Measurements from ENCODE around the gene WDR74. TPM values are rescaled to one million over a fixed set of nuclear protein-coding genes. Genes with fewer than 3 reads are reported as not detected.
A peak's percentile ranks its signal among the peaks of the same experiment; 100 is the strongest.
"Not testable (repeated sequence)": the region's sequence is repeated elsewhere in the genome, so short reads cannot be mapped to it uniquely, and the experiment has no call there.

The WDR74 gene
- total RNA-seq, 1 donor from 2014 or later: 27.0 TPM

DNA sequence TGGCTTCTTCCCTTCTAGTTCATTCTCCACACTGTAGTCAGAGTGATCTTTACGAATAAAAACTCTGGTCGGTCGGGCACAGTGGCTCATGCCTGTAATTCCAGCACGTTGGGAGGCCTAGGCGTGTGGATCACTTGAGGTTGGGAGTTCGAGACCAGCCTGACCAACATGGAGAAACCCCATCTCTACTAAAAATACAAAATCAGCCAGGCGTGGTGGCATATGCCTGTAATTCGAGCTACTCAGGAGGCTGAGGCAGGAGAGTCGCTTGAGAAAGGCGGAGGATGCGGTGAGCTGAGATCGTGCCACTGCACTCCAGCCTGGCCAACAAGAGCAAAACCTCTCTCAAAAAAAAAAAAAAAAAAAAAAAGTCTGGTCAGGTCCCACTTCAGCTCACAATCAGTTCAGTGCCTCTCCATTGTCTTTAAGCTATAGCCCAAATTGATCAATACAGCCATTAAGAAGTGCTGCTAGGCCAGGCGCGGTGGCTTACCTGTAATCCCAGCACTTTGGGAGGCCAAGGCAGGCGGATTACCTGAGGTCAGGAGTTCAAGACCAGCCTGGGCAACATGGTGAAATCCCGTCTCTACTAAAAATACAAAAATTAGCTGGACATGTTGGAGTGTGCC is 22.3 kb upstream of the WDR74 start:
- not testable (repeated sequence) for DNase-seq; ATAC-seq (ENCODE audit: poor library complexity)
- intact Hi-C loops (cut with DNase I): loop anchor here (1.0 to 10.0 kb wide), 2 partner anchors 75 to 467 kb away; no protein-coding TSS in a partner anchor

DNA sequence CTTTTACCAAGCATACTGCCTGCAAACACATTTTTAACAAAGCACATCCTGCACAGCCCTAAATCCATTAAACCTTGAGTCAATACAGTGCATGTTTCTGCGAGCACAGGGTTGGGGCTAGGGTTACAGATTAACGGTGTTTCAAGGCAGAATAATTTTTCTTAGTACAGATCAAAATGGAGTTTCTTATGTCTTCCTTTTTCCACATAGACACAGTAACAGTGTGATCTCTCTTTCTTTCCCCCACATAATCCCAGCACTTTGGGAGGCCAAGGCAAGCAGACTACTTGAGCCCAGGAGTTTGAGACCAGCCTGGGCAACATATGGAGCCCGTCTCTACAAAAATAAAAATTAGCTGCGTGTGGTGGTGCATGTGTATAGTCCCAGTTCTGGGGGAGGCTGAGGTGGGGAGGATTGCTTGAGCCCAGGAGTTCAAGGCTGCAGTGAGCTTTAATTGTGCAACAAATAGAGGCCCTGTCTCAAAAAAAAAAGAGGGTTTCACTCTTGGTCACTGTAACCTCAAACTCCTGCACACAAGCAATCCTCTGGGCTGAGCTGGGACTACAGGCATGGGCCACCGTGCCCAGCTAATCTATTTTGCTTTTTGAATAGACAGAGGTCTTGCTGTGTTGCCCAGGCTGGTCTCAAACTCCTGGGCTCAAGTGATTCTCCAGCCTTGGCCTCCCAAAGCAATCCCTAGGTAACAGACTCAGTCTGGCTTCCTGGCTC is 21.6 kb upstream of the WDR74 start:
- intact Hi-C loops (cut with DNase I): loop anchor here (10.0 kb wide), 1 partner anchor 466 kb away; no protein-coding TSS in a partner anchor
- ATAC-seq (ENCODE audit: poor library complexity) (no peak), DNase-seq (no peak)

DNA sequence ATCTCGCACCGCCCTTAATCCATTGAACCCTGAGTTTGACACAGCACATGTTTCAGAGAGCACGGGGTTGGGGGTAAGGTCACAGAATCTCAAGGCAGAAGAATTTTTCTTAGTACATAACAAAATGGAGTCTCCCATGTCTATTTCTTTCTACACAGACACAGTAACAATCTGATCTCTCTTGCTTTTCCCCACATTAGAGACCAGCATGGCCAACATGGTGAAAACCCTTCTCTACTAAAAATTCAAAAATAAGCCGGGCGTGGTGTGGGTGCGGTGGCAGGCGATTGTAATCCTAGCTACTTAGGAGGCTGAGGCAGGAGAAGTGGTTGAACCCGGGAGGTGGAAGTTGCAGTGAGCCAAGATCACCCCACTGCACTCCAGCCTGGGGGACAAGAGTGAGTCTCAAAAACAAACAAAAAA is 19.9 kb upstream of the WDR74 start:
- intact Hi-C loops (cut with DNase I); ATAC-seq (ENCODE audit: poor library complexity); DNase-seq: not testable (repeated sequence)

DNA sequence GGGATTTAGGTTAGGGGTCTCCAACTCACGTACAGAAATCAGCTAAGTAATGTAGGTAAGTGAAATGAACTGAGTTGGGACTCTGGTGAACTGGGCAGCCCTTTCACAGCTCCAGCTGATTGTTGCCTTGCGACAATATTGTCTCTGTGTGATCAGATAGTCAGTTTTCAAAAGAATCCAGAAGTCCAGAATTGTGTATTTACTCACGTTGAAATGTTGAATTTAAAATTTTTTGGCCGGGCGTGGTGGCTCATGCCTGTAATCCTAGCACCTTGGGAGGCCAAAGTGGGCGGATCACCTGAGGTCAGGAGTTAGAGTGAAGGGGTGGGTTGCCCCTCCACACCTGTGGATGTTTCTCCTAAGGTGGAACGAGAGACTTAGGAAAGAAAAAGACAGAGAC is 18.8 kb upstream of the WDR74 start:
- intact Hi-C loops (cut with DNase I): no loop called here
- ATAC-seq (ENCODE audit: poor library complexity) (no peak), DNase-seq (no peak)

DNA sequence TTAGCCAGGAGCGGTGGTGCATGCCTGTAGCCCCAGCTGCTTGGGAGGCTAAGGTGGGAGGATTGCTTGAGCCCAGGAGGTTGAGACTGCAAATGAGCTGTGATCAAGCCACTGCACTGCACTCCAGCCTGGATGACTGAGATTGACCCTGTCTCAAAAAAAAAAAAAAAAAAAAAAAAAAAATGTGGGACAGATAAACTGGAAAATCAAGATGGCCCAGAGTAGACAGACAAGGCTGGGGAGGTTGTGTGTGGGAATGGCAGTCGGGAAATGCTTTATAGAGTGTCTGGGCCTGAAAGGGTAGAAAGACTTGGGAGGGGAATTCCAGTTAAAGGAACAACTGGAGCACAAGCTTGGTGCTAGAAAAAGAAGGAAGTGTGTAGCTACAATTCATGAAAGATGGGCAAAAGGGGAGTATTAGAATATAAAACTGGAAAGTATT is 18.2 kb upstream of the WDR74 start:
- no peak for DNase-seq
- ATAC-seq (ENCODE audit: poor library complexity): no peak
- intact Hi-C loops (cut with DNase I): no loop called here

DNA sequence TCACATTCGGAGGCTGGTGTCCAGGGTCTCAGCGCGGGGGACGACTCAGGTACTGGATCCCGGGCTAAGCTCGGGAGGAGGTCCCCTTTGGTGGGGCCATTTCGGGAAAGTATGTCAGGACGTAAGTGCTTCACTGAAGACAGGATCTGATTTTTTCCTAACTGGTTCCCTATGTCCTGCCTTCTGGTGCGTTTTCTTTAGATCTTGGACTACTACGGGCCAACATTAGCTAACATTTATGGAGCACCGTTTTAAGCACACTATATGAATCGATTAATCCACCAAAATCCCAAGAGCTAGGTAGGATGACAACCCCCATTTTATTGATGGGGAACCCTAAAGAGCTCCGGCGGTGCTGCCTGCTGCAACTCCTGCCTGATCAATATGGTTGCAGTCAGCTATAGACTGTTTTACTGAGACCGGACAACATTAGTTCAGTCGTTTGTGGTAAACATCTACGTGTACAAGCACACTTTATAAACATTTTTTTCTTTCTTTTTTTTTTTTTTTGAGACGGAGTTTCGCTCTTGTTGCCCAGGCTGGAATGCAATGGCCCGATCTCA is 17.0 kb upstream of the WDR74 start:
- ATAC-seq (ENCODE audit: poor library complexity) (peak; percentile 5), DNase-seq (no peak)
- intact Hi-C loops (cut with DNase I): no loop called here

DNA sequence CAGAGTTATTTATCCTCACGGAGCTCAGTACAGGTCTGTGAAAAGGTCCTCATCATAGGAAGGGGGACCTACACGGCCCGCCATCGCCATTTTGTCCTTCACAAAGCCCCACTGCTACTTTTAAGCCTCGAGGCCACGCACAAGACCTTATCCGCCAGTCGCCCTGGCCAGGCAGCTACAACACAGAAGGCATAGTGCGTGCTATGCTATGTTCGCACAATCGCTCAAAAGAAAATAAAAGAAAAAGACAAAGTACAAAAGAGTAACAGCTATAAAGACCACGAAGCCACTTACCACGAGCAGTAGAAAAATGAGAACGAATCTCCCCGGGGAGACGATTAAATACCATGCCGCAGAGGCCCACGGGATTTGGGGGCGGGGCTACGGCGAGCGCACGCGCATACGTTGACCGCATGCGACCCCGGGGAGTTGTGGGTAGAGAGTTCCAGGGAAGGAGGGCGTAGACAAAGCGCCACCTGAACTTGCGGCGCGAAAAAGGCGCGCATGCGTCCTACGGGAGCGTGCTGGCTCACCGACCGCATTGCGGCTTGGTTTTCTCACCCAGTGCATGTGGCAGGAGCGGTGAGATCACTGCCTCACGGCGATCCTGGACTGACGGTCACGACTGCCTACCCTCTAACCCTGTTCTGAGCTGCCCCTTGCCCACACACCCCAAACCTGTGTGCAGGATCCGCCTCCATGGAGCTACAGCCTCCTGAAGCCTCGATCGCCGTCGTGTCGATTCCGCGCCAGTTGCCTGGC is 16.4 kb upstream of the WDR74 start:
- intact Hi-C loops (cut with DNase I): no loop called here
- DNase-seq (peak; percentile 96), ATAC-seq (ENCODE audit: poor library complexity) (peak; percentile 98)

DNA sequence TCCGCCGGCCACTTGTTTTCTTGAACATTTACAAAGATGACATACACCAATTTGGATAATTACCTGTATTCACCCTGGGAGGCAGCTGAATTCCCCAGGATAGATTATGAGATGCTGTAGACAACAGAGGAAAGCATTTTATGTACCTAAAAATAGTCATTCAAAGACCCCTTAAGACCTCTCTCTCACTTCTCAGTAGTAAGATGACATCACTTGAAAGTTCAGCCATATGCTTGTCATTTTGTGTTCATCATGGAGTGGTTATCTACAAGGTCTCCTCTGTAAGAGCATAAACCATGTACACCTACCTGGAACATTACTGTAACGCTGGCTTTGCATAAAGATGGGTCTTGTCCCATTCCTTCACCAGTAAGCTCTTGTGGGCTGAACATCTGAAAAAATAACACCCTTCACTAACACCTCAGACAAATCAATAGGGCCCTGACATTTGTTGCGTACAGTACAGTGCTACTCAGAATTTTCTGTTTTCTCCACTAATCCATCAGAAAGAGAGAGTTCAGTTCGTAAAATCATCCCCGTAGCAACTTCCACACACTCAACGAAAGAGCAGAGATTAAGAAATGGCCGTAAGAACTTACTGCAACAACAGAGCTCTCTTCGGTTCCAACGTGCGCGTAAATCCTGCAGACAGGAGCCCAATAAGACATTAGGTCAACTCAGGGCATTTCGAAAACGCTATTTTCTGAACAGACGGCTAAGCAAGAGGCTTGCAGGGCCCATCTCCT is 15.6 kb upstream of the WDR74 start:
- intact Hi-C loops (cut with DNase I): no loop called here
- DNase-seq (no peak), ATAC-seq (ENCODE audit: poor library complexity) (no peak)

DNA sequence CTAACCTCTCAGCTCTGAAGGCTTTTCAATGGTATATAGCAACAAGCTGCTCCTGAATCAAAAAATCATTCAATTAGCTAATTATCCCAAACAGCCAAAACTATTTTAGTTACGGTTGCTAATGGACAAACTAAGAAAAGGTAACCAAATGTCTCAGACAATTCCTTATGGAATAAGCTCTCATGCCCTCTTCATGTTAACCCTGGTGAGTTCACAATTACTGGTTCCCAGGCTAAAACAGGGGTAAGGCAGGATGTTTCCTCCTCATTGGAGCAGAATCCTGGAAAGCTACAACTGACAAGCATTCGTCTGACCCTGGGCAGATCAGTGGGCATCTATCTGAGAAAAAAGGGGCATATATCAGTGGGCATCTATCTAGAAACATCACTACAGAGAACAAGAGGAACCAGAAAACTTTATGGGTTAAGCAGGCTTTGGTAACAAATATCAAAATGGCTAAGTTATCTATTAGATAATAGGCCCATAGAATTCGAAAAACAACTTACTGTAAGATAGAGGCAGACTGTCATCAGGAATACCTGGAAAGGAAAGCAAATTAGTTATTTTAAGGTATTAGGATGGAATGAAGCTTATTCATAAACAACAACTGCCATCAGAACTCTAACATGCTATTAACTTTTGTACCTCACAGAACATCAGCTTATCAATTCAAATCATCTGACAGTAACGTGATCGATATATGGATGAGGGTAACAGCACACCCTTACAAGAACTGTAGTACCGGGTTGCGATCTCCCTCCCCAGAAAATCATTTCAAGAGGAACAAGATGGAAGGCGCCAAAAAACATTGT is 14.8 kb upstream of the WDR74 start:
- ATAC-seq (ENCODE audit: poor library complexity): no peak
- intact Hi-C loops (cut with DNase I): no loop called here
- no peak for DNase-seq

DNA sequence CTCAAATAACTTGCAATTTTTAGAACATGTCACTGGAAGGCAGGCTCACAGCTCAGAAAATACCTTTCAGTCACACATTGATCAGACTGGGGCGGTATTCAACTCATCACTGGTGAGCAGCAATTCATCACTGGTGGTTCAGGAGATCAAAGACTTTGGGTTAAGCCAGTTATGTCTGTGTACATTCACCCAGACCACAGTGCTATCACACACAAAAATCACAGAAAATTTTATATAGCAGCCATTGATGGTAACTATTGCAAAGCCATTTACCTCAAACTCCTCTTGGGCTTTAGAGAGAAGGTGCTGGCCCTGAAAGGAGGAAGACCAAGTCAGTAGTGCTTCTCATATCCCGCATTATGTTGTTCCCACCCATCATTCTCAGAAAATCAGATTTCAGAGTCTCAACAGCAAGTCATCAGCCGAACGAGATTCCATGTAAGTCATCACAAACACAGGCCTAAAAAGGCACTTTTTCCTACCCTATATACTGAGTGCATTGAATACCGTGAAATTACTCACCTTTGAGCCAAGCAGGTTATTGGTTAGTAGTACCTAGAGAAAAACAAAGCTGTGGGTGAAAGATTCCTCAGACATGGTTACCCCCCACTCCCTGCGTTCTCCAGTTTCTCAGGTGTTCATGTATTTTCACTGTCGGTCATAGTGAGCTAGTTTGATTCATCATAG is 14.0 kb upstream of the WDR74 start:
- intact Hi-C loops (cut with DNase I): no loop called here
- ATAC-seq (ENCODE audit: poor library complexity): no peak
- no peak for DNase-seq

DNA sequence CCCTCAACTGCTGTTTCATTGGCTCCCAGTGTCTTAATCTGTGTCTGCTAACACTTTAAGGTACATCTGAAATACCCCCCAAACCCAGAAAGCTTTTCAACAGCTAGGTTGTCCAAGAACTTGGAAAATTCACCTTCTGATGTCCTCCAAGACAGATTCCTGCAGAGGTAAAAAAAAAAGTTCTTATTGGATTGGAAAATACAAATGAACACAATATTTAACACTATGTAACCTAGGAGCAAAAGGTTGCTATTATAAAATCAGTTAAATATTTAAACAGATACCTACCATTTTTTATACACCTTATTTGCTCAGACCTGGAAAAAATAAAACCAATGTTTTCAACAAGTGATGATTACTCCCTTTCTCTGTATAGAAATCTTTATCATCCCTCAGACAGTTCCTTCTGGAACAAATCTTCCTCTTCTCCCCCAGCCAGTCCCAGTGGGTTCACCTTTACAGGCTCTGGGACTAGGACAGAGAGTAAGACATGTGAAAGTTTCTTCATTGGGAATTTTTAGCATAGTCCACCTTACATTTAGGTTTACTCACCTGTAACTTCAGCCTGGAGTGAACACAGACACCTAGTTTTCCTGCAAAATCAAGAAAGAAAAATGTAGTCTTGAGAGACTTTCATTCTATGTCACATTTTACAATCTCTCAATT is 13.3 kb upstream of the WDR74 start:
- intact Hi-C loops (cut with DNase I): no loop called here
- ATAC-seq (ENCODE audit: poor library complexity) (no peak), DNase-seq (no peak)

DNA sequence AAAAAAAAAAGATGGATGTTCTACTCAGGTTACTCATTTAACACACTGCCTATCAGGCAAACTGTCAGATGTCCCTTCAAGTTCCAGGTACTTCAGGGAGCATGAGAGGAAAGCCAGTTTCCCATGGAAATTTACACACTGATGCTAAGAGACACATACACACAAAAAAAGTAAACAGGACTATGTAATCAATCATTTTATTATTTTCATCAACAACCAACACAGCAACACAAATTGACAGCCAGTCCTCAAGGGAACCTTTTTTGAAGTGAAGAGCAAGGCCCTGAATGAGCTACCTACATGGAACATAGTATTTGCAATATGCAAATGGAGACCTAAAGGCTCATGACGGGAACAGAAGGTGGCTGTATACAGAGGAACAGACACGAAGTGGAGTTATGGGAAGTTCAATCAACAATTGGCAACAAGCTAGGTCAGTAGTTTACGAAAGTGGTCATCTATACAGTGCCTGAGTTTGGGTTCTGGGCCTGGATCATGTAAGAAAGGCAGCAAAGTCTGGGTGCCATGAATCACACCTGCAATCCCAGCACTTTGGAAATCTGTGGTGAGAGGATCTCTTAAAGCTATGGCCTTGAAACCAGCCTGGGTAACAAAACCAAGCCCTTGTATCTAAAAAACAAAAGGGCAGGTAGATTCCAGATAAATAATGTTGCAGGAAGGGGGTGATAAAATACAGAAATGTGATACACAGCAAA is 12.6 kb upstream of the WDR74 start:
- ATAC-seq (ENCODE audit: poor library complexity) (no peak), DNase-seq (no peak)
- intact Hi-C loops (cut with DNase I): no loop called here

DNA sequence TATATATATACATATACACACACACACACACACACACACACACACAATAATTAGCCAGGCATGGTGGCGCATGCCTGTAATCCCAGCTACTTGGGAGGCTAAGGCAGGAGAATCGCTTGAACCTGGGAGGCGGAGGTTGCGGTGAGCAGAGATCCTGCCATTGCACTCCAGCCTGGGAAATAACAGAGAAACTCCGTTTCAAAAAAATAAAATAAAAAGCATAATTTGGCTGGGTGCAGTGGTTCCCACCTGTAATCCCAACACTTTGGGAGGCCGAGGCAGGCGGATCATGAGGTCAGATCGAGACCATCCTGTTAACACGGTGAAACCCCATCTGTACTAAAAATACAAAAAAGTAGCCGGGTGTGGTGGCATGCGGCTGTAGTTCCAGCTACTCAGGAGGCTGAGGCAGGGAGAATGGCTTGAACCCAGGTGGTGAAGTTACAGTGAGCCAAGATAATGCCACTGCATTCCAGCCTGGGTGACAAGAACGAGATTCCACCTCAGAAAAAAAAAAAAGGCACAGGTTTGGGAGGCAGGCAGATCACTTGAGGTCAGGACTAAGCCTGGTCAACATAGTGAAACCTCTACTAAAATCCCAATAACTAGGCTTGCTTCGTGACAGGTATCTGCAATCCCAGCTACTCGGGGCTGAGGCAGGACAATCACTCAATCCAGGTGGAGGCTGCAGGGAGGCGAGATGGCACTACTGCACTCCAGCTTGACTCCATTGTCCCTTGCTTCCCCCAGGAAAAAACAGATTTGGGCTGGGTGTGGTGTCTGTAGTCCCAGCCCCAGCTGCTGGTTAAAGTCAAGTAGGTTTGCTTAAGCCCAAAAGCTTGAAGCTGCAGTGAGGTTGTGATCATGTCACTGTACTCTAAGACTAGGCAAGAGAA is 11.8 kb upstream of the WDR74 start:
- intact Hi-C loops (cut with DNase I): no loop called here
- DNase-seq (no peak), ATAC-seq (ENCODE audit: poor library complexity) (no peak)

DNA sequence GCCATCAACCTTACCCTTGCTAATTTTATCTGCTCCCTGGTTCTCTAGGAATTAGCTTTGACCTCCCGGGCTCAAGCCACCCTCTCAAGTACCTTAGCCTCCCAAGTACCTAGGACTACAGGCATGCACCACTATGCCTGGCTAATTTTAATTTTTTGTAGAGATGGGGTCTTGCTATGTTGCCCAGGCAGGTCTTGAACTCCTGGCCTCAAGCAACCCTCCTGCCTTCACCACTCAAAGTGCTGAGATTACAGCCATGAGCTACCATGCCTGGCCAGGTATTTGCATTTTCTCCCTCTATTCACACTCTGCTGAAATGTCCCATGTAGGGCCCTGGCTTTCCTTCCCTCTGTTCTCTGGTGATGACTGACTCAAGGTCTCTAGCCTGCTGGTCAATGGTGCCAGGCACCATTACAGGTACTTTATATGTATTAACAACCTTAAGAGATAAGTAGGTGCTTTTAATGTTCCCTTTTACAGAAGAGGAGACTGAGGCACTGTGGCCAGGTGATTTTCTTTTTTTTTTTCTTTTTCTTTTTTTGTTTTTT is 8.5 kb upstream of the WDR74 start:
- DNase-seq: no peak
- ATAC-seq (ENCODE audit: poor library complexity): no peak
- intact Hi-C loops (cut with DNase I): no loop called here

DNA sequence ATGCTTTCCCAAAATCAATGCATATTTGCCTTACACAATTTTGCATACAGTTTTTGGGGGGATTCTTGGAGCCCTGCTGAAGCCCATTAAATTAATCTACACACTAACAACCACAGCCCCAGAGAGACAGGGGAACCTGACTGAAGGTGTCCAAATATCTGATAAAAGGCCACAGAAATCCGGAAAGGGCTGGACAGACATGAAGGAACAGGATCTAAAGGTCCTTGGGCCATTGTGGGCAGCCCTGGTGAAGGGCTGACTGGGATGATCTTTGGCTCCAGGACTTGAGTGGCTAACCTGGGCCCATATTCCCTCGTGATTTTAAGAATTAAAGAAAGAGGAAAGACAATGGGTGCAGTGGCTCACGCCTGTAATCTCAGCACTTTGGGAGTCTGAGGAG is 6.8 kb upstream of the WDR74 start:
- no peak for ATAC-seq (ENCODE audit: poor library complexity)
- DNase-seq: no peak
- intact Hi-C loops (cut with DNase I): no loop called here
